ENCODE measurements around the gene CST9L.

CST9L gene

GRCh38 chr20:23568320-23568970 lies at the start of gene CST9L:
TSS of gene CST9L (minus strand) at chr20:23568484. CDS start at chr20:23568450, 34 bp downstream.
- DNase-seq (ENCODE audit: low spot score) = no peak

GRCh38 chr20:23614163-23614562 lies 45.9 kb upstream of the CST9L start:
- DNase-seq (ENCODE audit: low spot score) = no peak

- no peak for DNase-seq (ENCODE audit: low spot score)
These were observed 45.4 kb upstream of the CST9L start for GRCh38 chr20:23613676-23614075.

GRCh38 chr20:23612396-23612795 lies 44.1 kb upstream of the CST9L start:
- DNase-seq (ENCODE audit: low spot score) = no peak

- no peak for DNase-seq (ENCODE audit: low spot score)
These were observed 41.3 kb upstream of the CST9L start for GRCh38 chr20:23609486-23610109.

- no peak for DNase-seq (ENCODE audit: low spot score)
These were observed 40.1 kb upstream of the CST9L start for GRCh38 chr20:23608251-23608846.

GRCh38 chr20:23607497-23608245 lies 39.4 kb upstream of the CST9L start:
- DNase-seq (ENCODE audit: low spot score) = no peak

GRCh38 chr20:23606652-23607049 lies 38.4 kb upstream of the CST9L start:
- DNase-seq (ENCODE audit: low spot score) = peak; percentile 32

GRCh38 chr20:23605867-23606651 lies 37.8 kb upstream of the CST9L start, which contains the start of gene CST9:
TSS of gene CST9 (minus strand) at chr20:23605917. CDS start at chr20:23605864, 53 bp downstream.
- no peak for DNase-seq (ENCODE audit: low spot score)

- no peak for DNase-seq (ENCODE audit: low spot score)
These were observed 36.0 kb upstream of the CST9L start for GRCh38 chr20:23604306-23604705.

- no peak for DNase-seq (ENCODE audit: low spot score)
These were observed 35.0 kb upstream of the CST9L start for GRCh38 chr20:23603321-23603720.

GRCh38 chr20:23602699-23603098 lies 34.4 kb upstream of the CST9L start:
- DNase-seq (ENCODE audit: low spot score) = no peak

GRCh38 chr20:23602241-23602640 lies 34.0 kb upstream of the CST9L start:
- DNase-seq (ENCODE audit: low spot score) = no peak

GRCh38 chr20:23601715-23602114 lies 33.4 kb upstream of the CST9L start:
- no peak for DNase-seq (ENCODE audit: low spot score)

GRCh38 chr20:23598481-23598880 lies 30.2 kb upstream of the CST9L start:
- DNase-seq (ENCODE audit: low spot score) = no peak

- DNase-seq (ENCODE audit: low spot score) = no peak
These were observed 28.4 kb upstream of the CST9L start for GRCh38 chr20:23596579-23597250.

GRCh38 chr20:23595941-23596340 lies 27.7 kb upstream of the CST9L start:
- DNase-seq (ENCODE audit: low spot score) = no peak

- DNase-seq (ENCODE audit: low spot score) = no peak
These were observed 20.4 kb upstream of the CST9L start for GRCh38 chr20:23588434-23589403.

- DNase-seq (ENCODE audit: low spot score) = no peak
These were observed 19.3 kb upstream of the CST9L start for GRCh38 chr20:23587631-23588030.
